HPDE6-E6E7 (cell line): ENCODE measurements around the gene LAMC3.

ENCODE experiments used
- DNase-seq: peaks from one replicate; pipeline ENCODE4 v3.0.0; 2011; ENCODE audit warnings: missing footprints; ENCODE audit errors: extremely low spot score

The LAMC3 gene

DNA sequence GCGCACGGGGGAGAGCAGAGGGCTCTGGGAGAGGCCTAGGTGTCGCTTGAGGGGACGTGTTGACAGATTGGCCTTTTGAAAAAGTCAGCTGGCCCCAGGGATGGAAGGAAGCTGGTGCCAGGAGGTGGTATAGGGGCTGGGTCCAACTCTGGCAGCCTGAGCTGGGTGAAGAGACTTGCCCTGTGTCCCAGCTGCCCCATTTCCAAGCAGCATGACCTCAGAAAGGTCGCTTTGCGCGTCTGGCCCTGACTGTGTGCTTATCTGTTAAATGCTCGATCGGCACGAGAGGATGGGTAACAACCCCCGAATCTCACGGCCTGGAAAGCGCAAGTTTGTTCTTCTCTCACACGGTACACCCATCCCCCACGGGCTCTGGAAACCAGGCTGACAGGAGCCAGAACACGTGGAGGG is 31.2 kb upstream of the LAMC3 start:
- DNase-seq, result no peak

DNA sequence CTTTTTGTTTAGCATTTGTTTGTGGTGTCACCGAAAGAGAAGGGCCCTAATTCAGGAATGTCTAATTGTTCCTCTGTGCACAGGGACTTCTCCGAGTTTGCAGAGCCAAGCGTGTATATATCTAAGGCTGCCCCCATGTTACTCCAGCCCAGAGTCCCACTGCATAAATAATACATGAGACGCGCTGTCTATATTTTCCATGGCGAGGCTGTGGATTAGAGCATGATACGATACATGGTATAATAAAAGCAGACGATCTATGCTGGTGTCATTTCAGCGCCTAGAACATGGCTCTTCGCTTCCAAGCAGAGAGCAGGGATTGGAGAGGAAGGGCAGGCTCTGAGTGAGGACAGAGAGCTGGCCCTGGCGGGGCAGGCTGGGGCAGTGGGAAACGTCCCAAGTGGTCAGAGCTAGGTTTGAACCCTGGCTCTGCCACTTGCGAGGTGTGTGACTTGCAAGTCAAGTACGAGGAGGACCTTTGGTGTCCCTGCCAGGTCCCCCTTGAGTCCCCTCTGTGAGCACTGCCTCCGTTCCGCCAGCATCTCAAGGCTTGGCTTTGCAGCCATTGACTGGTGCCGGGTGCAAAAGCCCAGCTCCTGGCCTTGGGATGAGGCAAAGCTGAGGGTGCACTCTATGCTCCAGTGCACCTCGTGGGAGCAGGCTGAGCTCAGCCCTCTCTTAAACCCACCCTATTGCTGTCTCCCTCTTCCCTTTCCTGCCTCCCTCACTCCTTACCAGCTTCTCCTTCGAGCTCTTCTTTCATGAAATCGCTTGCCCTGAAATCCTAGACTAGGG is 29.2 kb upstream of the LAMC3 start:
- no peak for DNase-seq

DNA sequence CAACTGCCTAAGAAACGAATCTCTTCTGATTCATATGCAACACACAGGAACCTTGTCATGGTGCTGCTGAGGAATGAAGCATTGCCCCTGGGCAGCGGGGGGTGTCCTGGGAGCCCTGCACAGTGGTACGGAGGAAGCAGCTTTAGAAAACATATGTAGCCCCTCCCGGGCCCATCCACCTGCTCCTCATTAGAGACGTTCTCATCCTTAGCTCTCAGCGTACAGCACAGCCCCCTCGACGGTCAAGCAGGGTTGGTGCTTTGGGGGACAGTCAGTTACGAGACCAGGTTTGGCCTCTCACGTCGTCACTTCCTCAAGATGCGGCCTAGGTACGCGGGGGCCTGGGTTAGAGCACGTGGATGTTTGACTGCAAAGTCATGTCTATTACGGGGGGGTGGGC is 28.4 kb upstream of the LAMC3 start:
- DNase-seq, result no peak

DNA sequence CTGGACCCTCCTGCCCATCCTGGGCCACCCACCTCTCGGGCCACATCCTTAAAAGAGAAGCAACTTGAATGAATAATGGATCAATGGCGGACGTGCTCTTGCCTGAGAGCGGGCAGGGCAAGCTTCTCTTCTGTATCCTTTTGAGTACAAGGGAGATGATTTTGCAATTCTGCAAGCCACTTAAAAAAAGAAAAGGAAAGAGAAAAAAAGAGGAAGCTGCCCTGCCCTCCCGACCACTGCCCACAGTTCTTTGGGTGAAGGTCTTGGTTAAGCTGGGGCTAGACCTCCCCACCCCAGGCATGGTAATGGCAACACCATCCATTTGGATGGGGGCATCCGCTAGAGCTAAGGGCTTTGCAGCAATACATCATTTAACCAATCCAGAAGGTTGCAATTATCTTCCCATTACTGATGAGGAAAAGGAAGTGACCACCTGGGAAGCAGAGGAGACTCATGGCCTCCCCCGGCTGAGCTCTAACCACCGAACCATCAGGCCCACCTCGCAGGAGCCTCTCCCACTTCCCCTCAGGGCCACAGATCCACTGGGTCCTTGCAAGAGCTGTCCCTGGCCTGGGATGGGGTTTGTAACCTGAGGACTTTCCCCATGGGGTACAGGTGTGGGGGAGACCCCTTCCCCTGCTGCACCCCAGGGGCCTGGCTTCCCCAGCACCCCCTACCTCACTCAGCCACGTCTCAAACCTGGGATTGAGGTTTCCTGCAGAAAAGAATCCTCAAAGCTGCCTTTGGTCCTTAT is 27.8 kb upstream of the LAMC3 start:
- DNase-seq, result no peak

DNA sequence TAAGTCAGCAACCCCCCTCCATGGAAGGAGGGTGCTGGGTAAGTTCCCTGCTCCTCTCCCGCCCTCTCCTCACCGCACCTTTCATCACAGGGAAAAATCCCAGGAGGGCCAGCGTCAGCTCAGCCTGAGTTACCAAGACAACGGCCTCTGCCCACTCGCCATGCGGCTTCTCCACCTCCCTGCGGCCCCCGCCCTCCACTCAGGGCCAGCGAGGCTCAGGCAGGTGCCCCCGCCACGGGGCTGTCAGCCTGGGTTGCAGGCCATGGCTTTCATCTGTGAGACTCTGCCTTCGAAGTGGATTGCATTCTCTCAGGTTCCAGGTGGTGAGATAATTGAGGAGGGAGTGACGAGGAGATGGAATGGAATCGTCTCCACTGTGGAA is 27.2 kb upstream of the LAMC3 start:
- no peak for DNase-seq

DNA sequence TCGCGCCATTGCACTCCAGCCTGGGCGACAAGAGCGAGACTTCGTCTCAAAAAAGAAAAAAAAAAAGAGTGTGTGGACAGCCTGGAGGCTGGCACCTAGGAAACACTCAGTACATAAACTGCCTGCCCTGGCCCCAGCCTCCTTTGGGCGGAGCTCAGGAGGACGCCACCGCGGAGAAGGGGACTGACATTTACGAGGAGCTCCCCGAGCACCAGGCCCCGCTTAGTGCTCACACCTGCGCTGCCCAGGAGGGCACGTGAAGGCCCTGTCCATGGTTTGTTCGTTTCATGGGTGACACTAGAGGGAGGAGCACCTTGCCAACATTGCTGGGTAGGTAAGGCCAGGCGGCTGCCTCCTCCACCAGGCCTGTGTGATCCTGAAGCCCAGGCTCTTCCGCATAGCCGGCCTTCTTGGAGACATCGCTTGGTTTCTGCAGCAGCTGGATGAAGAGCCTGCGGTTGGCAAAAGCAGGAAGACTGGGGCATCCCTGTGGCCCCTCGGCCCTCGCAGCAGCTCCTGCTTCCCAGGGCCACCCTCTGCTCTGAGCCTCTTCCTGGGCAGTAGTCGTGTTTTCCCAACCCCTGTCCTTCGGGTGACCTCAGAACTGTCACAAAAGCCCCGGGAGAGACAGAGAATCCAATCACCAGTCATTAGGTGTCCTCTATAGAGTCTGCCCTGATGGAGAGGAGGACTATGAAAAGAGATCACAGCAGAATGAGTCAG is 26.2 kb upstream of the LAMC3 start:
- no peak for DNase-seq

DNA sequence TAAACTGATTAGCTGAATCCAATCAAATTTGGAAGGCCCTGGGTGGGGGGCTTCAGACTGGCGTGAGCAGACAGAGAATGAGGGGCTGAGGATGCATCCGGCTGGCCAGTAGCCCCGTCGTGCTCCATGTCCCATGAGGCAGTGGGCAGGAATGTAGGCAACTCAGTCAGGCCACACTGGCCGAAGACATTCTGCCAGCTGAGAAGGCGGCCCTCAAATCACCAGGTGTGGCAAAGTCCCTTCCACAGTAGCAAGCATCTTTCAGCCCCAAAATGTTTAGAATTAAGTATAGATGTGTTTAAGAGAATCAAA is 25.7 kb upstream of the LAMC3 start:
- no peak for DNase-seq

DNA sequence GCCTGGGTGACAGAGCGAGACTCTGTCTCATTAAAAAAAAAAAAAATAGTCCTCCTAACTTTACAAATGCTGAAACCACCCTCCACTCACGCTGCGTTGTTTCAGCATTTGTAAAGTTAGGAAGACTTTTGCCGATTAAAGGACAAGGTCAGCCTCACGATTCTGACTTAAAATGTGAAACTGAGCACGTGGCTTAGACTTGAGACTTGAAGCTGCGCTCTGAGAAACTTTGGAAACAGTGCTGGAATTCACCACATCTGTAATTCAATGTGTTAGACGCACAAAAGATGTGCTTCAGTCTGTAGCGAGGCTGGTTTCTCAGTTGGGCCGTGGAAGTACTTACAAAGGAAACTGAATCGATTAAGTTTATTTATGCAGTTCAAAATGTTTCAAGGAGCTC is 25.0 kb upstream of the LAMC3 start:
- DNase-seq, result no peak

DNA sequence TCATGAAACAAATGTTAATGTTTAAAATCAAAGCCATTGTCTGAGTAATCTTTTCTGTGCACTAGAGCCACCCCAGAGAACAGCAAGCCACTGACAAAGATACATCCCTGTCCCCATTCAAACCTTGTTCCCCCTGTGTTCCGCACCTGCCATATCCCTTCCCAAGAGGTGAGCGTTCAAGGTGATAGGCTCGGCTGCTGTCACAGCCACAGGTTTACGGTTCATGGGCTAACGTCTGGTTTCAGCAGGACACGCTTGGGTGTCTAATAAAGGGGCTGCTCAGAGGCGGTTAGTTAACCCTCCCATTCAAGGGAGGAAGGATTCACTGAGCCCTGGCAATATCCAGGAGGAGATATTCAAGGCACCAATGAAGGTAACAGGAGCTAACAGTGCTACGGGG is 24.5 kb upstream of the LAMC3 start:
- no peak for DNase-seq

DNA sequence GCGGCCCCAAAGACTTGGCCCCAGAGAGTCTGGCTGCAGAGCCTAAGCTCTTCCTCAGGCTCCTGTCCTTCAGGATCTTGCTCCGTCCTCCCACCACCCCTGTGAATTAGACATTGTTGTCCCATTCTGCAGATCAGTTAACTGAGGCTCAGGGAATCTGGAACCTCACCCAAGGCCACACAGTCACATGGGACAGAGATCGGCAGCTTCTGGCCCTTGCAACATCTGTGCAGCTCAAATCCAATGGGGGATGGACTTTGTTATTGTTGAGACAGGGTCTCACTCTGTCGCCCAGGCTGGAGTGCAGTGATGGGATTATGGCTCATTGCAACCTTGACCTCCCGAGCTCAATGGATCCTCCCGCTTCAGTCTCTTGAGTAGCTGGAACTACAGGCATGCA is 23.9 kb upstream of the LAMC3 start:
- DNase-seq, result no peak

DNA sequence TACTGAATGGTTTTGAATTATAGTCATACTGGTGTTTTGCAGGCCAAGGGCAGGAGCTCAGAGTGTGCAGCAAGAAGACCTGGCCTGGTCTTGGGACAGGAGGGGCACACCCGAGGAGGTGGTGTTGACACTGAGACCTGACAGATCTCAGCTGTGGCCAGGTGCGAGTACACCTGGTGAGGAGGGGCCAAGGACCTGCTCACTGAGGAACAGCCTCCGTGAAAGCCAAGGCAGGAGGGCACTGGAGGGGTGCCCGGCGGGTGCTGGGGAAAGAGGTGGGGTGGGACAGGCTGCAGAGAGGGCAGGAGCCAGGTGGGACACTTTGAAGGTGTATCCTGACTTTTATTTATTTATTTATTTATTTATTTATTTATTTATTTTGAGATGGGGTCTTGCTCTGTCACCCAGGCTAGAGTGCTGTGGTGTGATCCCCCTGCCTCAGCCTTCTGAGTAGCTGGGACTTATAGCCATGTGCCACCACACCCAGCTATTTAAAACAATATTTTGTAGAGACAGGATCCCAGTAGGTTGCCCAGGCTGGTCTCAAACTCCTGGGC is 23.3 kb upstream of the LAMC3 start:
- no peak for DNase-seq

DNA sequence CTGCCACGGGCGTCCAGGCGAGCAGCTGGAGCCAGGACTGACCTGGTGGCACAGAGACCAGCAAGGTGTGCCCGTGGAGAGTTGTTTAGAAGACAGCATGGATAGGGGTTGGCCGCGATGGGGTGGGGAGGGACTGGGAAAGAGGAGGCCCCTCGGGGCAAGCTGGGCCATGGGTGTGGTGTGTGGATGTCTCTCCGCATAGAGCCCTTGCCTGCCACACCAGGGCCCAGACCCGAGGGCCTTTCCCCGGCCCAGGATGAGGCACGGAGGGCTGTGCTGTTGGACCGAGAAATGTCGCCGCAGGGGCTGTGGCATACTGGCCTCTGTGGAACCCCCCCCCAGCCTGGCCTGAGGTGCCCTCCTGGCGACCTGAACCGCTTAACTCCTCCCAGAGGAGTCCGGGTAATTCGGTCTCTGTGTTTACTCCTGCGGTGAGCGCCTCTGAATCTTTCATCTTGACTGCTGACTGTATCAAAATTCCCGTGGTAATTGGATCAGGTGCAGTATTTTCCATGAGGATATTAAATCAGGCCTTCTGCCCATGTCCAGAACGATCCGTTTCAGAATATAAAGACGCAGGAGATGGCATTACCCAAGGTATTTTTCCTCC is 22.5 kb upstream of the LAMC3 start:
- DNase-seq, result no peak

DNA sequence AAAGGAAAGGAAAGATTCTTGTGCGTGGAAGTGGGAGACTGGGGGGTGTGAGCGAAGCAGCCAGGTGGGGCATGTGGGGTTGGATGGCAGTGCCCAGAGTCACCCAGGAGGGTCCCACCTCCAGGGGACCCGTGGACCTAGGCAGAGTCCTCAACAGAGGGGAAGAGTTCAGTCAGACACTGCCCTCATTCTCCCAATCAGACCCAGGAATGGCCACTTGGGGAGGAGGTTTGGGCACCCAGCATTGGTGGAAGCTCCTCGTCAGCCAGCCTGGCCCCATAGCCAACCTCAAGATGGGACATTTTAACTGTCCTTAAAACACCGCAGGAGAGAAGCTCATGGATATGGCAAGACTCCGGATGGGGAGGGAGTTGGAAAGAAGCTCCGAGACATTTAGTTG is 21.9 kb upstream of the LAMC3 start:
- DNase-seq, result no peak

DNA sequence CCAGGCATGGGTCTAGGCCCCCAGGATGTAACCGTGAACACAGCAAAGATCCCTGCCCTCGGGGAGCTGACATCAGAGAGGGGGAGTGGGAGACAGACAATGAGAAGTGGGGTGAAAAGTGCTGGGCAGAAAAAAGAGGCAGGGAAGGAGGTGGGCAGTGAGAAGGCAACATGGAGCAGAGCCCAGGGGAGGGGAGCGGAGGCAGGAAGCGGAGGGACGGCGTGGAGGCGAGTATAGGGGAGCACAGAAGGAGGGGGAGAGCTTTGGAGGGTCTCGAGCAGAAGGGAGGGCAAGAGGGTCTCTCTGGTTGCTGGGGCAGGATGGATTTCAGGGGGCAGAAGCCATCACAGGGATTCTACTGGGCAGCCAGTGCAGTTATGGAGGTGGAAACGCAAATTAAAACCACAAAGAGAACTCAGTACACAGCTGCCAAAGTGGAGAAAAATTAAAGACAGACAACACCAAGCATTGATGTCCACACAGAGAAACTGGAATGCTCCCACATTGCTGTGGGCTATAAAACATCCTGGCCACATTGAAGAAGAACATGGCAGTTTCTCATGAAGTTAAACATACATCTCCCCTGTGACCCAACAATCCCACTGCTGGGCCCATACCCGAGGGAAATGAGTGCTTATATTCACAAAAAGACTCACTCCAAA is 21.1 kb upstream of the LAMC3 start:
- DNase-seq, result no peak

DNA sequence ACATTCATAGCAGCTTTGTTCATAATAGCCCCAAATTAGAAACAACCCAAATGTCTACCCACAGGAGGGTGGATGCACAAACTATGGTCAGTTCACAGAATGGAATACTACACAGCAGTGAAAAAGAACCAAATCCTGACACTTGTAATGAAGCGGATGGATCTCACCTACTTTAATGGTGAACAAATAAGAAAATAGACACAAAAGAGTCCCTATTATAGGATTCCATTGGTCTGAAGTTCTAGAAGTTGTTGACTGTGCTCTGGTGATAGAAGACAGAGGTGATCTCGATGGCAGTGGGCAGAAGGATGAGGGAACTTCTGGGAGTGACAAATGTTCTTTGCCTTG is 20.6 kb upstream of the LAMC3 start:
- no peak for DNase-seq

DNA sequence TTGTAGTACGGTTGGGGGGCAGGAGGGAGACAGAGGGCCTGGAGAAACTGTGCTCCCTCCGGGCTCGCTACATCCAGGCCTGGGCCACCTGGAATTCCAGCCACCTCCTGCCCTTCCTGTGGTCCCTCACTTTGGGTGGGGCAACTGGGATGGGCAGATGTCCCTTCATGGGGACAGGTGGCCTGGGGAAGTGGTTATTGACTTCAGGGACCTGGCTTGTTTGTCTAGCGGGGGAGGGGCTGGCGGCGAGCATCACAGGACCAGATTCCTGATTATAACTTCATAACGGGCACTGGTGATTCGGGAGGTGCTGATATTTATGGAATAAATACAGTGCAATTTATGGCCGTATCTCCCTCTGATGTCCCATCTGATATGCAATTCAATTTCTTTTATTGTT is 20.1 kb upstream of the LAMC3 start:
- no peak for DNase-seq

DNA sequence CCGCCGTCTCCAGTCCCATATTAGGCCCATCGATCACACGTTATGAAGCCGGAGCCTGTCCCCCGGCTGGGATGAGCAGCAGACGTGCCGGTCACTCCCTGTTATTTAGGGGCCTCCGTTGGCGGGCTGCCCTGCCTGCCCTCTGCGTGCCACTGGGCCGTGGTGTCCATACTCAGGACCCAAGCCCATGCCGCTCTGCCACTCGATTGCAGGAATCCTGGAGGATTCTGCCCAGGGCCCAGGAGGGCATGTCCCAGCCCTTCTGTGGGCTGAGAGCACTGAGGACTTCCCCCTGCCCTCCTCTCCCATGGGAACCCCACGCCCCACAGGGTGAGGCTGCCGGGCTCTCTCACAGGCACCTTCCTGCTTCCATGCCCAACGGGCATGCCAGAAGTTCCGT is 19.6 kb upstream of the LAMC3 start:
- no peak for DNase-seq

DNA sequence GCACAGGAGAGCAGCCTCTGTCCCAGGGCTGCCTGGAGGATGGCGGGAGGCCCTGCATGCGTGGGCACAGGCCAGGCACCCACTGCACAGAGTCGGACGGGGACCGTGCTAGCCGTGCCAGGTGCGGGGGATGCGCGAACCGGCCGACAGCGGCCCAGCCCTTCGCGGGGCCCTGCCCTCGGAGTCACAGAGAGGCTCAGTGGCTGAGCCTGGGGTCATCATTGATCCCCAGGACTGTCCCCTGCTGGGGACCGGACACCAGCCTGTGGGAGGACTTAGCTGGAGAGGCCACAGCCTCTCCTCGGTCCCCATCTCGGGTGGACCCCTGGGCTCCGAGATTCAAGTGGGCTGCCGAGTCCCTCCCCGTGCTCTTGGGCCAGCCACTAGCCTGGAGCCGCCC is 19.1 kb upstream of the LAMC3 start:
- DNase-seq, result no peak

DNA sequence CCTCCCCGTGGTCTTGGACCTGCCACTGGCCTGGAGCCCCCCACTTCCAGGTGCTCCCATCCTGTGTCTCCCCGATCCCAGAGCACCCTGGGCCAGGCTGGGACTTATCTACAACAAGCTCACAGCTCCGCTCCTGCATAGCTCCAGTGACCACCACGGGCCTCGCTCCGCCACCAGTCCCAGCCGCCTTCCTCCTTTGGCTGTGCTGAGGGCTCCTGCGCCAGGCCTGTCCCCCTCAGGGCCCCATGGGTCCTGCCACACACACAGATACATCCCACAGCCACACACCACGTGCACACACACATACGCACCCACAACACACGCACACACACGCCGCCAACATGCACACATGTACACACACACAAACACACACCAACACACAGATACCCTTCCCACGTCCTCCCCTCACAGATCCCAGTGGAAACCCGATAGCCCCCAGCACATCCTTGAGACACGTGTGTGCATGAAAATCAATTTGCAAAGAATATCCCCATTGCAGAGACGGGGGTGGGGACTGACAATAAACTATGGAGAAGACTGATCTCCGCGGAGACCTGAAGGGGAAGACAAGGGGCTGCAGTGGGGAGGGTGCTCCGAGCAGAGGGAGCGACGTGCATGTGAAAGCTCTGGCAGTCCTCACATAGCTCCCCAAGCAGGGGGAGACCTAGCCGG is 18.5 kb upstream of the LAMC3 start:
- DNase-seq, result no peak

DNA sequence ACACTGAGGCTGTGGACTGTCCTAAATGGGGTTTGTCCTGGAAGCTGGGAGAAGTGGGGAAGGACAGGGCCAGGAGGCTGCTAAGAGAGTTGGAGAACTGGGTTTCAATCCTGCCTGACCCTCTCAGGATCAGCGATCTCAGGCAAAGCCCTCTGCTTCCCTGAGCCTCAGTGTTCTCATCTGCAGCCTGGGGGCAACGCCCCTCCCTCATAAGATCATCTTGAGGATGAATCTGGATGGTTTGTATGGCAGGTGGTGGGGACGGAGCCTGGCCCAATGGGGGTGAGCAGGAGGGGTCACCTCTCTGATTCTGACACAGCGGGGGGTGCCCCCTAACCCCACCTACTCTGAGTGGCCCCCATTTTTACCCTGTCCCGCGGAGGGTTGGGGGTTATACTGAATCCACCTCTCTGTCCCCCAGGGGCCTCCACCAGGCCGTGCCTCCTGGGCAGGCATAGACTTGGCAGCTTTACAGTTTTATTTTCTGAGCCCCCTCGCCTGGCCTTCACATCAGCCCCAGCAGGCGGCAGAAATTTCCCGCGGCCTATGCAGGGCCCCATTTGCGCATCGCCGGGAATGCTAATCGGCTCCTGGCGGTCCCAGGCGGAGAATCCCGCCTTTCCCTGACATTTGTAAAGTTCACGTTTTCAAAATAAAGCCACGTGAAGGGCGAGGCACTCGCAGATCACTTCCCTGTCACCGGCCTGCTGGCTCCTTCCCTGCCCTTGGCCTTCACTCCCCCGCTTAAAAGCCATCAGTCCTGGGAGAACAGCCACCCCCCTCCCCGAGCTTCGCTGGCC is 17.8 kb upstream of the LAMC3 start:
- DNase-seq, result no peak
